ENCODE results near the gene SGPP2.

DNA sequence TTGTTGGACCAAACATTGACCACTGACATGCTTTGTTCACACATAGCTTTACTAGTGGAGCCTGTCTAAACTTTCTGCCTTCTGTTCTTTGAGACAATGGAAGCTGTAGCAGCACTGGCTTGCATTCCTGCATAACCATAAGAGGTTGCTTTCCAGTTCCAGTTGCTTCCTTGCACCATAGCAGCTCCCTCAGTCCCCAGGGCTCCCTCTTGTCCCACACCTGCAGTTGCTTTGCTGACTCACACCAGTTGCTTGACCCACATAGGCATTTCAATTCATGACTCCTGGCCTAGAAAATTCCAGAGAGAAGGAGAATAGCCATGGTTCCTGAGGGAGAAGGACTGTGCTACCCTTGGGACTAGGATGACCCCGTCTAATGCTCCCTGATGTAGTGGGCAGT lies 20.9 kb downstream of the SGPP2 start:
- TF ChIP-seq POLR2AphosphoS5 (IDR thresholded peaks at IDR 0.05) = no peak
- TF ChIP-seq POLR2A (IDR thresholded peaks at IDR 0.05) = no peak
